Fibroblast of lung (primary cell): ENCODE results near the gene COL18A1. TPM values are rescaled to one million over a fixed set of nuclear protein-coding genes. Genes with fewer than 3 reads are reported as not detected.

Source experiments
- DNase-seq, 2 donors: peaks; one replicate each; pipeline versions ENCODE4 v3.0.0 to v3.0.0-alpha.2; 2010; ENCODE audit warnings: low read depth in 2 of 2
- H2AFZ ChIP-seq: 2 replicates; pipeline ENCODE4 v1.5.1; 2012; ENCODE audit warnings: low read length, control low read depth, inconsistent platforms
- H3K27ac ChIP-seq: 2 replicates; pipeline ENCODE4 v1.5.1; 2011; ENCODE audit warnings: low read length, control low read depth; ENCODE audit not compliant: insufficient read depth
- H3K27me3 ChIP-seq: 2 replicates; pipeline ENCODE4 v1.5.1; 2011; ENCODE audit warnings: mild to moderate bottlenecking, low read length; ENCODE audit not compliant: control insufficient read depth, insufficient read depth
- H3K36me3 ChIP-seq: 2 replicates; pipeline ENCODE4 v1.5.1; 2011; ENCODE audit warnings: low read length; ENCODE audit not compliant: control insufficient read depth, insufficient read depth
- H3K4me1 ChIP-seq: 2 replicates; pipeline ENCODE4 v1.5.1; 2011; ENCODE audit warnings: low read length; ENCODE audit not compliant: control insufficient read depth, insufficient read depth; ENCODE audit errors: extremely low read depth
- H3K4me2 ChIP-seq: 2 replicates; pipeline ENCODE4 v1.5.1; 2011; ENCODE audit warnings: low read length, control low read depth; ENCODE audit not compliant: insufficient read depth; ENCODE audit errors: extremely low read depth
- H3K4me3 ChIP-seq, 4 experiments: fragments of 200-600 bp in 1 of 4; sonication (generic) in 1 of 4; replicated peaks in 1 of 4; 2 replicates each; pipeline ENCODE4 v1.5.1; 2011 to 2016; ENCODE audit warnings: low read length in 4 of 4, low read depth in 3 of 4, mild to moderate bottlenecking in 3 of 4, control low read depth in 2 of 4, inconsistent platforms in 1 of 4, mixed read lengths in 1 of 4; ENCODE audit not compliant: insufficient read depth in 1 of 4; ENCODE audit errors: control extremely low read depth in 1 of 4
- H3K79me2 ChIP-seq: 2 replicates; pipeline ENCODE4 v1.5.1; 2012; ENCODE audit warnings: mild to moderate bottlenecking, low read length, inconsistent platforms; ENCODE audit not compliant: control insufficient read depth, insufficient read depth
- H3K9ac ChIP-seq: 2 replicates; pipeline ENCODE4 v1.5.1; 2011; ENCODE audit warnings: mild to moderate bottlenecking, low read length, control low read depth; ENCODE audit not compliant: insufficient read depth
- H3K9me3 ChIP-seq: 2 replicates; pipeline ENCODE4 v1.5.1; 2012; ENCODE audit warnings: low read depth, low read length; ENCODE audit not compliant: control insufficient read depth, insufficient read depth
- H4K20me1 ChIP-seq: 2 replicates; pipeline ENCODE4 v1.5.1; 2011; ENCODE audit warnings: low read length; ENCODE audit not compliant: control insufficient read depth, insufficient read depth; ENCODE audit errors: extremely low read depth
- EZH2 ChIP-seq: IDR thresholded peaks from 2 replicates; pipeline ENCODE4 v1.5.1; 2012; ENCODE audit warnings: low read length, control low read depth, mild to moderate bottlenecking; ENCODE audit errors: missing control alignments
- polyA plus RNA-seq, 2 donors: library from polyadenylated mRNA; depleted of rRNA in 1 of 2; stranded (reverse) in 1 of 2; unstranded in 1 of 2; fragments of >200 nt; gene quantifications; 2 replicates each; pipeline ENCODE4 v1.2.1, GENCODE V29; 2011 to 2012; ENCODE audit warnings: missing spikeins in 1 of 2
- total RNA-seq: library from RNA; depleted of rRNA; stranded (reverse); fragments of >200 nt; gene quantifications from 2 replicates; pipeline ENCODE4 v1.2.1, GENCODE V29; 2014
- TF ChIP-seq, protein P1 (sequence below), 2 donors: IDR thresholded peaks in 1 of 2; conservative IDR thresholded peaks in 1 of 2; 1 replicate in 1 of 2; 2 replicates in 1 of 2; pipeline ENCODE4 v1.5.1; 2011 to 2012; ENCODE audit warnings: low read length in 2 of 2, control low read depth in 1 of 2, inconsistent platforms in 1 of 2, low read depth in 1 of 2, mild to moderate bottlenecking in 1 of 2

The COL18A1 gene
- total and polyA plus RNA-seq, 2 donors (not counting 1 experiment from before 2014, with no cell fraction given) = 24.3 to 38.8 TPM

DNA sequence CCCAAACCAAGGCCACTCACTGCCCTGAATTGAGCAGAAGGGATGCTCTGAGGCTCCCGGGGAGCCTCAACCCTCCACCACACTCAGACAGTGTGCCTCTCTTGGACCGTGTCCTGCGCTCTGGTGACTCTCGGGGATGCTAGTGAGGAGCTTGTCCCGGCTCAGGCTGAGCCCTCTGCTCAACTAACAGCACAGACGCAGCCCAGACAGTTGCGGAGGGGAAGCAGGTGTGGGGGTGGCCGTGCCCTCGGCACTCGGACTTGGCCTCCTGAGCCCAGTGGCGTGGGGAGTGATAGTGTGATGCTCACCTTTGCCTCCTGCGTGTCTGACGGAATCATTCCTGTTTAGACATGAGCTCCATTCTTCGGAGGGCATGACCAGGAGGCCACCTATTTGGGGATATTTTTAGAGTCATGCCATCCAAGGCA, 152.7 kb downstream of the COL18A1 start:
- no peaks in the 10 kb centered on the region for H3K4me1 ChIP-seq
- no peak for TF ChIP-seq EZH2
- TF ChIP-seq, protein P1, sequence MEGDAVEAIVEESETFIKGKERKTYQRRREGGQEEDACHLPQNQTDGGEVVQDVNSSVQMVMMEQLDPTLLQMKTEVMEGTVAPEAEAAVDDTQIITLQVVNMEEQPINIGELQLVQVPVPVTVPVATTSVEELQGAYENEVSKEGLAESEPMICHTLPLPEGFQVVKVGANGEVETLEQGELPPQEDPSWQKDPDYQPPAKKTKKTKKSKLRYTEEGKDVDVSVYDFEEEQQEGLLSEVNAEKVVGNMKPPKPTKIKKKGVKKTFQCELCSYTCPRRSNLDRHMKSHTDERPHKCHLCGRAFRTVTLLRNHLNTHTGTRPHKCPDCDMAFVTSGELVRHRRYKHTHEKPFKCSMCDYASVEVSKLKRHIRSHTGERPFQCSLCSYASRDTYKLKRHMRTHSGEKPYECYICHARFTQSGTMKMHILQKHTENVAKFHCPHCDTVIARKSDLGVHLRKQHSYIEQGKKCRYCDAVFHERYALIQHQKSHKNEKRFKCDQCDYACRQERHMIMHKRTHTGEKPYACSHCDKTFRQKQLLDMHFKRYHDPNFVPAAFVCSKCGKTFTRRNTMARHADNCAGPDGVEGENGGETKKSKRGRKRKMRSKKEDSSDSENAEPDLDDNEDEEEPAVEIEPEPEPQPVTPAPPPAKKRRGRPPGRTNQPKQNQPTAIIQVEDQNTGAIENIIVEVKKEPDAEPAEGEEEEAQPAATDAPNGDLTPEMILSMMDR (conservative IDR thresholded peaks at IDR 0.05 in 1 of 2, IDR thresholded peaks at IDR 0.05 in 1 of 2; ENCODE audit: low read depth in 1 of 2, low read length in 2 of 2) = no peak
- no peak for DNase-seq

DNA sequence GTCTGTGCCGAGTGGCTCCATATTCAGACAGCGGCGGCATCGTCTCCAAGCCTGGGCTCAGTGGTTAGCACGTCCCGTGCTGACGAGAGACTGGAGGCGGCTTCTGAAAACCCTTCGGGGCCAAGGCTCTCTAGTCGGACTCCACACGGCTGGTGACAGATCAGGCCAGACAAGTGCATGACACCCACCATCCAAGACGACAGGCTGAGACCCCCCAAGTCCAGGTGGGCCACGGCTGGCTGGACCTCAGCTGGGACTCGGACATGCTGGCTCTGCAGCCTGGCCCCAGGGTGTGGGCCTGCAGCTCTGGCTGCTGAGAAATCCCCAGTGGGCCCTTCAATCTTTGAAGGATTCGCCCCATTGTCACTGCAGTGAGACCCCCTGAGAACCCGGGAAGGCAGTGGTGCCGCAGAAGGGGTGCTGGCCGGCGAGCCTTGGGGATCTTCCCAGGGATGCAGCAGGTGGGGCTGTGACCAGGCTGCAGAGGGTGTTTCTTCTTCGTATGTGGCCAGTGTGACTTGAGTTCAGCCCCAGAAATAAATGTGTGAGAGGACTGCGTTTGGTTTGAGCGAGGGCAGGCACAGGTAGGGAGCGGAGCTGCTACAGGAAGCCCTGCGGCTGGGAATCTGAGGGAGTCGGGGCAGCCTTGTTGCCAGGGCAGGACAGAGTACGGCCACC, 153.2 kb downstream of the COL18A1 start:
- TF ChIP-seq EZH2 = no peak
- TF ChIP-seq, protein P1 (conservative IDR thresholded peaks at IDR 0.05 in 1 of 2, IDR thresholded peaks at IDR 0.05 in 1 of 2; ENCODE audit: low read depth in 1 of 2, low read length in 2 of 2) = no peak
- Histone ChIP-seq H3K4me2 (no peak overlapping the region), H3K36me3 (no peaks in the 10 kb centered on the region), H3K27me3 (peaks cover 4% of the 10 kb centered on the region), H2AFZ (no peak overlapping the region), H3K9me3 (no peaks in the 10 kb centered on the region), H3K4me3 (no peak overlapping the region), H3K4me1 (no peaks in the 10 kb centered on the region), H3K27ac (no peak overlapping the region), H3K9ac (no peak overlapping the region), H4K20me1 (no peaks in the 10 kb centered on the region), H3K79me2 (no peaks in the 10 kb centered on the region)
- DNase-seq = no peak

More for the DNA sequence above, 152.7 kb downstream of the COL18A1 start:
- no peak overlapping the region for H3K4me2 ChIP-seq
- H3K27me3 ChIP-seq = no peaks in the 10 kb centered on the region
- H3K79me2 ChIP-seq = no peaks in the 10 kb centered on the region
- H4K20me1 ChIP-seq = no peaks in the 10 kb centered on the region
- H3K36me3 ChIP-seq = no peaks in the 10 kb centered on the region
- no peak overlapping the region for H3K4me3 ChIP-seq
- H2AFZ ChIP-seq = no peak overlapping the region
- H3K9ac ChIP-seq = no peak overlapping the region
- H3K9me3 ChIP-seq = no peaks in the 10 kb centered on the region
- no peak overlapping the region for H3K27ac ChIP-seq

DNA sequence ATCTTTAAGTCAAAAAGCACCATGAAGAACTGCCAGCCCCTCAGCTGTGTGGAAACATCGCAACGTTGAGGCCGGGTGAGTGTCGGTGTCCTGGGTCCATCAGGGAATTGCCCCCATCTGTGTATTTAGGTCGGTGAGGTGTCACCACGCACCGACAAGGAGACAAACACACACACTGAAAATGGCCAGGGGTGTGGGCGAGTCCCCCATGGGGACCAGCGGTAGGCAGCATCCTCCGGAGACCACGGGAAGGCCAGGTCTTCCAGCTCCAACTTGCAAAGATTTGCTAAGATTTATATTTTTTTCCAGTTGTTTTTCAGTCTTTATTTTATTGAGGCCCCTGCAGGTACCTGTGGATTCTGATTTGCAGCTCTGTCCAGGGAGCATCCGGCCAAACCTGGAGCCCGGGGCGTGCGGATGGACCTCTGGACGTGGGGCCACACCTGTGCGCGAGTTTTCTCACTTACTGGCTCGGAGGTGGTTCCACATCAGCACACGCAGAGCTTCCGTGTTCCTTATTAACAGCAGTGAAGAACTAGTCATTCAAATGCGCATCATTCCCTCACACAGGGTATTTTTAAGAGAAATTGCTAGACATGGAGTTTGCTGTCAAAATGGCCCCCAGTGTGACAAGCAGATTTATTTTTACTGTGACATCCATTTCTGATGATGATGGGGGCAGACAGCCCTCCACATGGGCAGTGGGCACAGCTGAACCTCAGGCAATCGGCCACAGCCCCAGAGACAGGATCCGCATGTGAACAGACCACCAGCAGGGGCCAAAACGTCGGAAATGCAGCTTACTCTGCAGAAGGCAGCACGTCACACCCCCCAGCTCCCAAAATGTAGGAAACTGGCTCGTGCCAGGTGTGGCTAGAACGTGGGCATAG, 154.5 kb downstream of the COL18A1 start:
- Histone ChIP-seq H3K9ac (no peak overlapping the region), H3K79me2 (no peaks in the 10 kb centered on the region), H3K4me1 (no peaks in the 10 kb centered on the region), H3K9me3 (no peaks in the 10 kb centered on the region), H3K36me3 (no peaks in the 10 kb centered on the region), H3K4me2 (no peak overlapping the region), H3K27me3 (peaks cover 4% of the 10 kb centered on the region), H2AFZ (no peak overlapping the region), H3K4me3 (no peak overlapping the region), H3K27ac (no peak overlapping the region), H4K20me1 (no peaks in the 10 kb centered on the region)
- TF ChIP-seq, protein P1 (conservative IDR thresholded peaks at IDR 0.05 in 1 of 2, IDR thresholded peaks at IDR 0.05 in 1 of 2; ENCODE audit: low read depth in 1 of 2, low read length in 2 of 2) = no peak
- no peak for TF ChIP-seq EZH2
- DNase-seq = no peak
